Measurements from ENCODE around the gene SRD5A3. TPM values are rescaled to one million over a fixed set of nuclear protein-coding genes. Genes with fewer than 3 reads are reported as not detected.

Gene SRD5A3
- total RNA-seq, 4 donors from 2014 or later, result 9.3 to 24.8 (median 17.1) TPM

DNA sequence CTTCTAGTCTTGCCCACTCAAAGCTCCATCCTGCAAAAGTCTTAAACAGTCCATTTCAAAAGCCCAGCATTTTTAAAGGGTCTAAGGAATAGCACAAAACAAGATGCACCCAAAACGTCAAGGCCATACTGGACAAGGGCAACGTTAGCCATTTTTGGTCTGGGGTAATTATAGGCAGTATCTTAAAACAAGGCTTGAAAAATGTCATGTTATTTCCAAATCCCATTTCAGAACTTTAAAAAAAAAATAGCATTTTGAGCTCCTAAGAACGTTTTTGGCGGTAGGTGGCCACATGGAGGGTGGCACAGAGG lies 49.1 kb downstream of the SRD5A3 start:
- Histone ChIP-seq H3K27me3 (no peaks in the 10 kb centered on the region), H3K27ac (peak overlapping the region; percentile 99), H3K36me3 (no peaks in the 10 kb centered on the region), H3K4me3 (peak overlapping the region; percentile 97), H3K4me1 (peaks cover 35% of the 10 kb centered on the region), H3K9me3 (no peaks in the 10 kb centered on the region)
- TF ChIP-seq, protein P1, sequence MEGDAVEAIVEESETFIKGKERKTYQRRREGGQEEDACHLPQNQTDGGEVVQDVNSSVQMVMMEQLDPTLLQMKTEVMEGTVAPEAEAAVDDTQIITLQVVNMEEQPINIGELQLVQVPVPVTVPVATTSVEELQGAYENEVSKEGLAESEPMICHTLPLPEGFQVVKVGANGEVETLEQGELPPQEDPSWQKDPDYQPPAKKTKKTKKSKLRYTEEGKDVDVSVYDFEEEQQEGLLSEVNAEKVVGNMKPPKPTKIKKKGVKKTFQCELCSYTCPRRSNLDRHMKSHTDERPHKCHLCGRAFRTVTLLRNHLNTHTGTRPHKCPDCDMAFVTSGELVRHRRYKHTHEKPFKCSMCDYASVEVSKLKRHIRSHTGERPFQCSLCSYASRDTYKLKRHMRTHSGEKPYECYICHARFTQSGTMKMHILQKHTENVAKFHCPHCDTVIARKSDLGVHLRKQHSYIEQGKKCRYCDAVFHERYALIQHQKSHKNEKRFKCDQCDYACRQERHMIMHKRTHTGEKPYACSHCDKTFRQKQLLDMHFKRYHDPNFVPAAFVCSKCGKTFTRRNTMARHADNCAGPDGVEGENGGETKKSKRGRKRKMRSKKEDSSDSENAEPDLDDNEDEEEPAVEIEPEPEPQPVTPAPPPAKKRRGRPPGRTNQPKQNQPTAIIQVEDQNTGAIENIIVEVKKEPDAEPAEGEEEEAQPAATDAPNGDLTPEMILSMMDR (IDR thresholded peaks at IDR 0.05), result no peak
- no peak for TF ChIP-seq POLR2A (IDR thresholded peaks at IDR 0.05)
- TF ChIP-seq POLR2AphosphoS5 (IDR thresholded peaks at IDR 0.05), result no peak
- no peak for TF ChIP-seq EP300 (IDR thresholded peaks at IDR 0.05)
- no peak for DNase-seq (ENCODE audit: low spot score in 2 of 2)
- 0% methylated on average over 4 of the region's 4 CpGs for WGBS

GRCh38 chr4:55395529-55396307 lies 49.7 kb downstream of the SRD5A3 start, which contains the start of gene TMEM165:
TMEM165 (plus strand) TSS chr4:55395957; CDS start chr4:55396190, 233 bp downstream.
- H3K4me1 ChIP-seq, result peaks cover 35% of the 10 kb centered on the region
- under 1% methylated on average over 71 of the region's 95 CpGs for WGBS
- peak within 1 kb of the TSS; percentile 97 for H3K4me3 ChIP-seq
- peaks cover 3% of the 10 kb centered on the region for H3K36me3 ChIP-seq
- peak; percentile 94 to 95 for DNase-seq (ENCODE audit: low spot score in 2 of 2)
- H3K27me3 ChIP-seq, result no peaks in the 10 kb centered on the region
- TF ChIP-seq, protein P1 (IDR thresholded peaks at IDR 0.05), result peak in 1 of 2 donors; percentile 7
- TF ChIP-seq POLR2A (IDR thresholded peaks at IDR 0.05) (peak; percentile 75 to 92), EP300 (IDR thresholded peaks at IDR 0.05) (no peak), POLR2AphosphoS5 (IDR thresholded peaks at IDR 0.05) (peak; percentile 10 to 70 (median 56))
- peak within 1 kb of the TSS; percentile 99 for H3K27ac ChIP-seq
- H3K9me3 ChIP-seq, result no peaks in the 10 kb centered on the region

DNA sequence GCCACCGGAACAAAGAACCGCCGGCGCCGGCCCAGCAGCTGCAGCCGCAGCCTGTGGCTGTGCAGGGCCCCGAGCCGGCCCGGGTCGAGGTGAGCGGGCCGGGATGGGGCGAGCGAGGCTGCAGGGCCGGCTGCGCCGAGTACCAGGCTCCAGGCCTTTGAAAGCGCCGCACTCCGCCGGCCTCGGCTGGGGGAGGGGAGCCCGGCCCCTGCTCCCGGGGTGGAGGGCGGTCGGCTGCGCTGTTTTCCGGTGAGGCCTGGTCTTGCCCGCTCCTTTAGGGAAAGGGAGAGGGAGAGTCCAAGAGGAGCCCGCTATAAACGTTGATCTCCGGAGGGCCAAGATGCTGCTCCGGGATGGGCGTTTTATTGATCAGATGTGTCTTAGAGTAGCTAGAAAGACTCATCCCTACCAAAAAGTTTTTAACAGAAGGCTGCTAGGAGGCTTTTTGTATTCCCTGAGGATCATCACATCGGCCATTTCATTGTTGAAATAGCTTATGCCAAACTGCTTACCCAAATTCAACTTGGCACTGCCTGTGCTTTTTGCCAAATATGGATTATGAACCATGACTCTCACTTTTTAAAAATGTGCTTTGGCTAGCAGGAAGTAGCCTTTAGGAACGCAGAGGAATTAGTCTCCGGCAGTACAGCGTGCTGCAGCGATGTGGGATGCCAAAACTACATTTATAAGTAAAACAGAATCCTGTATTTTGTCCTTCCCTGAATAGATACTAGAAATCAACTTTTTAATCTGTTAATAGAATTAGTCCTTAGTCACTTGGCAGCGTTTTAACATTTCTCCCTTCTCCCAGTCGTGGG lies 50.5 kb downstream of the SRD5A3 start:
- Histone ChIP-seq H3K4me3 (peak overlapping the region; percentile 97), H3K27ac (peak overlapping the region; percentile 99), H3K9me3 (no peaks in the 10 kb centered on the region), H3K4me1 (peaks cover 35% of the 10 kb centered on the region), H3K36me3 (peaks cover 5% of the 10 kb centered on the region), H3K27me3 (no peaks in the 10 kb centered on the region)
- WGBS, result 1% methylated on average over 18 of the region's 41 CpGs
- TF ChIP-seq POLR2AphosphoS5 (IDR thresholded peaks at IDR 0.05) (peak in 1 of 3 donors; percentile 34), POLR2A (IDR thresholded peaks at IDR 0.05) (no peak)
- peak in 1 of 2 donors; percentile 71 for DNase-seq (ENCODE audit: low spot score in 2 of 2)

DNA sequence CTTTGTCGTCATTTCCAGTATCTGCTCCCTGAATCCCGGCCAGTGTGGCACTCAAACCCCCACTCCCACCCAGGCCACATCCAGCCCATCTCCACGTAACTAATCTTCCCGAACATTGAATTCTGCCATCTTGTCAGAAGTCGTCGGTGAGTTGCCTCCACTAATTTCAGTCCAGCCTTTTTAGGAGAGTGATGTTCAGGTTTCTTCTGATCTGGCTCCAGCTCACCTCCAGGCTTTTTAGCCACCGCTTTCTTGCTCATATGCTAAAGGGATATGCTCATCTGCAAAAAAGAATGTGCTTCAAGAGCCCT lies 51.0 kb downstream of the SRD5A3 start:
- TF ChIP-seq, protein P1 (IDR thresholded peaks at IDR 0.05), result no peak
- TF ChIP-seq POLR2A (IDR thresholded peaks at IDR 0.05), result no peak
- no peak for TF ChIP-seq EP300 (IDR thresholded peaks at IDR 0.05)
- no peak for TF ChIP-seq POLR2AphosphoS5 (IDR thresholded peaks at IDR 0.05)
- H3K36me3 ChIP-seq, result peaks cover 5% of the 10 kb centered on the region
- H3K4me3 ChIP-seq, result peak overlapping the region; percentile 97
- 7% methylated on average over 7 of the region's 7 CpGs for WGBS
- H3K9me3 ChIP-seq, result no peaks in the 10 kb centered on the region
- H3K4me1 ChIP-seq, result peaks cover 35% of the 10 kb centered on the region
- peak in 1 of 2 donors; percentile 68 for DNase-seq (ENCODE audit: low spot score in 2 of 2)
- H3K27ac ChIP-seq, result peak overlapping the region; percentile 99
- no peaks in the 10 kb centered on the region for H3K27me3 ChIP-seq

DNA sequence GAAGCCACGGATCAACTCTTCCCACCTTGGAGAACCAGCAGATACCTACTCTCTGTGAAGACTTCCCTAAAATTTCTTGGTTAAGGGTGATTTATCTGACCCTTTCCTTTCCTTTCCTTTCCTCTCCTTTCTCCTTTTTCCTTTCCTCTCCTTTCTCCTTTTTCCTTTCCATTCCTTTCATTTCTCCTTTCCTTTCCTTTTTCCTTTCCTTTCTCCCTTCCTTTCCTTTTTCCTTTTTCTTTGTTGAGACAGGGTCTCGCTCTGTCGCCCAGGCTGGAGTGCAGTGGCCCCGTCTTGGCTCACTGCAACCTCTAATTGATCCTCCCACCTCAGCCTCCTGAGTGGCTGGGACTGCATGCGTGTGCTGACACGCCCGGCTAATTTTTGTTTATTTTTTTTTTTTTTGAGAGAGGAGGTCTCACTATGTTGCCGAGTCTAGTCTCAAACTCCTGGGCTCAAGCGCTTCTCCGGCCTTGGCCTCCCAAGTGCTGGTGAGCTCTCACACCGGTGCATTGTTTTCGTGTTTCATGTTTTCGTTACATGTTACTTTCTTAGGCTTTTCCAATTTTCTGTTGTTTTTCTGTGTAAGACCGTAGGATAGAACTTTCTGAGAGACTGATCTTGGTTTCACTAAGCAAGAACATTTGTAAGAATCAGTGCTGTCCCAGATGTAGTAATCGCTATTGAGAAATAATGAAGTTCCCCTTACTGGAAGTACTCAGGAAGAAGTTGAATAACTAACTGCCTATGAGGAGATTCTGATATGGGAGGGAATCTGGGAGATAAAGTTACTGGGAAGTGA lies 51.7 kb downstream of the SRD5A3 start:
- TF ChIP-seq EP300 (IDR thresholded peaks at IDR 0.05) (no peak), POLR2A (IDR thresholded peaks at IDR 0.05) (peak in 1 of 2 donors; percentile 58), POLR2AphosphoS5 (IDR thresholded peaks at IDR 0.05) (peak in 2 of 3 donors; percentile 28 to 39)
- TF ChIP-seq, protein P1 (IDR thresholded peaks at IDR 0.05), result no peak
- no peaks in the 10 kb centered on the region for H3K27me3 ChIP-seq
- H3K27ac ChIP-seq, result peak overlapping the region; percentile 99
- WGBS, result 51% methylated on average over 15 of the region's 15 CpGs
- peaks cover 35% of the 10 kb centered on the region for H3K4me1 ChIP-seq
- no peaks in the 10 kb centered on the region for H3K9me3 ChIP-seq
- DNase-seq (ENCODE audit: low spot score in 2 of 2), result no peak
- peaks cover 5% of the 10 kb centered on the region for H3K36me3 ChIP-seq
- peak overlapping the region; percentile 97 for H3K4me3 ChIP-seq

Measured in suprapubic skin (tissue), 4 donors.